SK-N-SH treated with all-trans-retinoic acid at 6 μM for 48 hours (cell line): Measurements from ENCODE around the gene BICD1.

Source experiments
- ARNTL ChIP-seq: fragments of 450-650 bp; formaldehyde crosslinking; IDR thresholded peaks from 2 replicates; pipeline ENCODE4 v1.5.0; 2020; ENCODE audit warnings: low read depth, mild to moderate bottlenecking, moderate library complexity, borderline replicate concordance
- BACH2 ChIP-seq: fragments of 250-450 bp; sonication (Bioruptor Pico); IDR thresholded peaks from 2 replicates; pipeline ENCODE4 v1.9.0; 2021; ENCODE audit warnings: mild to moderate bottlenecking, borderline replicate concordance
- ZC3H10 ChIP-seq: fragments of 250-450 bp; sonication (Bioruptor Pico); IDR thresholded peaks from 2 replicates; pipeline ENCODE4 v1.5.1; 2021; ENCODE audit warnings: mild to moderate bottlenecking, moderate library complexity
- ZFP3 ChIP-seq: fragments of 250-450 bp; sonication (Bioruptor Pico); IDR thresholded peaks from 2 replicates; pipeline ENCODE4 v1.5.0; 2020; ENCODE audit warnings: mild to moderate bottlenecking, moderate library complexity
- ZFP30 ChIP-seq: fragments of 450-650 bp; formaldehyde crosslinking; IDR thresholded peaks from 2 replicates; pipeline ENCODE4 v1.5.0; 2022; ENCODE audit warnings: mild to moderate bottlenecking, moderate library complexity
- ZNF565 ChIP-seq: fragments of 450-650 bp; formaldehyde crosslinking; conservative IDR thresholded peaks from 2 replicates; pipeline ENCODE4 v1.5.0; 2020; ENCODE audit warnings: low read depth, mild to moderate bottlenecking, moderate library complexity
- ZNF70 ChIP-seq: fragments of 450-650 bp; formaldehyde crosslinking; IDR thresholded peaks from 2 replicates; pipeline ENCODE4 v1.5.0; 2020; ENCODE audit warnings: mild to moderate bottlenecking, moderate library complexity
- TF ChIP-seq, protein P1 (sequence below): fragments of 250-450 bp; sonication (Bioruptor Pico); IDR thresholded peaks from 2 replicates; pipeline ENCODE4 v1.5.1; 2020; ENCODE audit warnings: low read depth, mild to moderate bottlenecking, moderate library complexity
- TF ChIP-seq, protein P2 (sequence below): fragments of 250-450 bp; sonication (Bioruptor Pico); IDR thresholded peaks from 2 replicates; pipeline ENCODE4 v1.5.1; 2021; ENCODE audit warnings: mild to moderate bottlenecking, moderate library complexity
- TF ChIP-seq, protein P3 (sequence below): fragments of 250-450 bp; sonication (Bioruptor Pico); IDR thresholded peaks from 2 replicates; pipeline ENCODE4 v1.8.0; 2020; ENCODE audit warnings: mild to moderate bottlenecking, moderate library complexity, borderline replicate concordance
- TF ChIP-seq, protein P4 (sequence below): fragments of 250-450 bp; sonication (Bioruptor Pico); IDR thresholded peaks from 2 replicates; pipeline ENCODE4 v1.8.0; 2021; ENCODE audit warnings: low read depth, mild to moderate bottlenecking, moderate library complexity, borderline replicate concordance
- TF ChIP-seq, protein P5 (sequence below): fragments of 250-450 bp; sonication (Bioruptor Pico); IDR thresholded peaks from 2 replicates; pipeline ENCODE4 v1.5.0; 2020; ENCODE audit warnings: mild to moderate bottlenecking, moderate library complexity

DNA sequence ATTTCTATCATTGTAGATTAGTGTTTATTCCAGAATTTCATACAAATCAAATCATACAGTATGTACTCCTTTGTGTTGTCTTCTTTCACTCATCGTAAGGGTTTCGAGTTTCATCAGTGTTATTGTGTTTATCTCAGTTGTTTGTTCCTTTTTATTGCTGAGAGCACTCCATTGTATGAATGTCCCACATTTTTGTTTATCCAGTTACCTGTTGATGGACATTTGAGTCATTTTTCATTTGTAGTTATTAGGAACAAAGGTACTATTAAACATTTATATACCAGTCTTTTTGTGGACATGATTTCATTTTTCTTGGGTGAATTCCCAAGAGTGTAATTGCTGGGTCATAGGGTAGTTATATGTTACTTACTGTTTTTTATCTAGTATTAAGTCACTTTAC, 70.0 kb downstream of the BICD1 start:
- TF ChIP-seq, protein P1, sequence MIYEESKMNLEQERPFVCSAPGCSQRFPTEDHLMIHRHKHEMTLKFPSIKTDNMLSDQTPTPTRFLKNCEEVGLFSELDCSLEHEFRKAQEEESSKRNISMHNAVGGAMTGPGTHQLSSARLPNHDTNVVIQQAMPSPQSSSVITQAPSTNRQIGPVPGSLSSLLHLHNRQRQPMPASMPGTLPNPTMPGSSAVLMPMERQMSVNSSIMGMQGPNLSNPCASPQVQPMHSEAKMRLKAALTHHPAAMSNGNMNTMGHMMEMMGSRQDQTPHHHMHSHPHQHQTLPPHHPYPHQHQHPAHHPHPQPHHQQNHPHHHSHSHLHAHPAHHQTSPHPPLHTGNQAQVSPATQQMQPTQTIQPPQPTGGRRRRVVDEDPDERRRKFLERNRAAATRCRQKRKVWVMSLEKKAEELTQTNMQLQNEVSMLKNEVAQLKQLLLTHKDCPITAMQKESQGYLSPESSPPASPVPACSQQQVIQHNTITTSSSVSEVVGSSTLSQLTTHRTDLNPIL = no peak
- TF ChIP-seq, protein P2, sequence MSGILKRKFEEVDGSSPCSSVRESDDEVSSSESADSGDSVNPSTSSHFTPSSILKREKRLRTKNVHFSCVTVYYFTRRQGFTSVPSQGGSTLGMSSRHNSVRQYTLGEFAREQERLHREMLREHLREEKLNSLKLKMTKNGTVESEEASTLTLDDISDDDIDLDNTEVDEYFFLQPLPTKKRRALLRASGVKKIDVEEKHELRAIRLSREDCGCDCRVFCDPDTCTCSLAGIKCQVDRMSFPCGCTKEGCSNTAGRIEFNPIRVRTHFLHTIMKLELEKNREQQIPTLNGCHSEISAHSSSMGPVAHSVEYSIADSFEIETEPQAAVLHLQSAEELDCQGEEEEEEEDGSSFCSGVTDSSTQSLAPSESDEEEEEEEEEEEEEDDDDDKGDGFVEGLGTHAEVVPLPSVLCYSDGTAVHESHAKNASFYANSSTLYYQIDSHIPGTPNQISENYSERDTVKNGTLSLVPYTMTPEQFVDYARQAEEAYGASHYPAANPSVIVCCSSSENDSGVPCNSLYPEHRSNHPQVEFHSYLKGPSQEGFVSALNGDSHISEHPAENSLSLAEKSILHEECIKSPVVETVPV (CRISPR knock-in tag) = no peak
- TF ChIP-seq ZFP3 (CRISPR knock-in tag) = no peak
- TF ChIP-seq, protein P3, sequence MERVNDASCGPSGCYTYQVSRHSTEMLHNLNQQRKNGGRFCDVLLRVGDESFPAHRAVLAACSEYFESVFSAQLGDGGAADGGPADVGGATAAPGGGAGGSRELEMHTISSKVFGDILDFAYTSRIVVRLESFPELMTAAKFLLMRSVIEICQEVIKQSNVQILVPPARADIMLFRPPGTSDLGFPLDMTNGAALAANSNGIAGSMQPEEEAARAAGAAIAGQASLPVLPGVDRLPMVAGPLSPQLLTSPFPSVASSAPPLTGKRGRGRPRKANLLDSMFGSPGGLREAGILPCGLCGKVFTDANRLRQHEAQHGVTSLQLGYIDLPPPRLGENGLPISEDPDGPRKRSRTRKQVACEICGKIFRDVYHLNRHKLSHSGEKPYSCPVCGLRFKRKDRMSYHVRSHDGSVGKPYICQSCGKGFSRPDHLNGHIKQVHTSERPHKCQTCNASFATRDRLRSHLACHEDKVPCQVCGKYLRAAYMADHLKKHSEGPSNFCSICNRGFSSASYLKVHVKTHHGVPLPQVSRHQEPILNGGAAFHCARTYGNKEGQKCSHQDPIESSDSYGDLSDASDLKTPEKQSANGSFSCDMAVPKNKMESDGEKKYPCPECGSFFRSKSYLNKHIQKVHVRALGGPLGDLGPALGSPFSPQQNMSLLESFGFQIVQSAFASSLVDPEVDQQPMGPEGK (CRISPR knock-in tag) = no peak
- no peak for TF ChIP-seq ZNF565
- TF ChIP-seq, protein P4, sequence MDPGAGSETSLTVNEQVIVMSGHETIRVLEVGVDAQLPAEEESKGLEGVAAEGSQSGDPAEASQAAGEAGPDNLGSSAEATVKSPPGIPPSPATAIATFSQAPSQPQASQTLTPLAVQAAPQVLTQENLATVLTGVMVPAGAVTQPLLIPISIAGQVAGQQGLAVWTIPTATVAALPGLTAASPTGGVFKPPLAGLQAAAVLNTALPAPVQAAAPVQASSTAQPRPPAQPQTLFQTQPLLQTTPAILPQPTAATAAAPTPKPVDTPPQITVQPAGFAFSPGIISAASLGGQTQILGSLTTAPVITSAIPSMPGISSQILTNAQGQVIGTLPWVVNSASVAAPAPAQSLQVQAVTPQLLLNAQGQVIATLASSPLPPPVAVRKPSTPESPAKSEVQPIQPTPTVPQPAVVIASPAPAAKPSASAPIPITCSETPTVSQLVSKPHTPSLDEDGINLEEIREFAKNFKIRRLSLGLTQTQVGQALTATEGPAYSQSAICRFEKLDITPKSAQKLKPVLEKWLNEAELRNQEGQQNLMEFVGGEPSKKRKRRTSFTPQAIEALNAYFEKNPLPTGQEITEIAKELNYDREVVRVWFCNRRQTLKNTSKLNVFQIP (CRISPR knock-in tag) = no peak
- TF ChIP-seq, protein P5, sequence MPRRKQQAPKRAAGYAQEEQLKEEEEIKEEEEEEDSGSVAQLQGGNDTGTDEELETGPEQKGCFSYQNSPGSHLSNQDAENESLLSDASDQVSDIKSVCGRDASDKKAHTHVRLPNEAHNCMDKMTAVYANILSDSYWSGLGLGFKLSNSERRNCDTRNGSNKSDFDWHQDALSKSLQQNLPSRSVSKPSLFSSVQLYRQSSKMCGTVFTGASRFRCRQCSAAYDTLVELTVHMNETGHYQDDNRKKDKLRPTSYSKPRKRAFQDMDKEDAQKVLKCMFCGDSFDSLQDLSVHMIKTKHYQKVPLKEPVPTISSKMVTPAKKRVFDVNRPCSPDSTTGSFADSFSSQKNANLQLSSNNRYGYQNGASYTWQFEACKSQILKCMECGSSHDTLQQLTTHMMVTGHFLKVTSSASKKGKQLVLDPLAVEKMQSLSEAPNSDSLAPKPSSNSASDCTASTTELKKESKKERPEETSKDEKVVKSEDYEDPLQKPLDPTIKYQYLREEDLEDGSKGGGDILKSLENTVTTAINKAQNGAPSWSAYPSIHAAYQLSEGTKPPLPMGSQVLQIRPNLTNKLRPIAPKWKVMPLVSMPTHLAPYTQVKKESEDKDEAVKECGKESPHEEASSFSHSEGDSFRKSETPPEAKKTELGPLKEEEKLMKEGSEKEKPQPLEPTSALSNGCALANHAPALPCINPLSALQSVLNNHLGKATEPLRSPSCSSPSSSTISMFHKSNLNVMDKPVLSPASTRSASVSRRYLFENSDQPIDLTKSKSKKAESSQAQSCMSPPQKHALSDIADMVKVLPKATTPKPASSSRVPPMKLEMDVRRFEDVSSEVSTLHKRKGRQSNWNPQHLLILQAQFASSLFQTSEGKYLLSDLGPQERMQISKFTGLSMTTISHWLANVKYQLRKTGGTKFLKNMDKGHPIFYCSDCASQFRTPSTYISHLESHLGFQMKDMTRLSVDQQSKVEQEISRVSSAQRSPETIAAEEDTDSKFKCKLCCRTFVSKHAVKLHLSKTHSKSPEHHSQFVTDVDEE (CRISPR knock-in tag) = no peak
- TF ChIP-seq ZC3H10 (CRISPR knock-in tag) = no peak
- TF ChIP-seq ARNTL = no peak
- no peak for TF ChIP-seq ZNF70 (CRISPR knock-in tag)
- TF ChIP-seq ZFP30 (CRISPR knock-in tag) = no peak
- no peak for TF ChIP-seq BACH2 (CRISPR knock-in tag)
